Prostate gland (tissue), 2 donors: Measurements from ENCODE around the gene TRIO. TPM values are rescaled to one million over a fixed set of nuclear protein-coding genes. Genes with fewer than 3 reads are reported as not detected.

Experiments used
- DNase-seq: peaks from one replicate; pipeline ENCODE4 v3.0.0-alpha.2; 2019; ENCODE audit warnings: low spot score
- H3K27ac ChIP-seq, 2 donors: fragments of 200-600 bp; sonication (generic); 2 replicates each; pipeline ENCODE4 v1.5.1; 2017 to 2019
- H3K27me3 ChIP-seq: fragments of 200-600 bp; sonication (generic); replicated peaks from 2 replicates; pipeline ENCODE4 v1.5.1; 2019; ENCODE audit not compliant: insufficient read depth
- H3K36me3 ChIP-seq, 2 donors: fragments of 200-600 bp; sonication (generic); 1 replicate in 1 of 2; 2 replicates in 1 of 2; pipeline versions ENCODE4 v1.5.1 to v1.8.1; 2017 to 2019
- H3K4me1 ChIP-seq: fragments of 200-600 bp; sonication (generic); replicated peaks from 2 replicates; pipeline ENCODE4 v1.5.1; 2019
- H3K4me3 ChIP-seq, 2 donors: fragments of 200-600 bp; sonication (generic); 2 replicates each; pipeline ENCODE4 v1.5.1; 2017 to 2019
- H3K9me3 ChIP-seq: fragments of 200-600 bp; sonication (generic); 2 replicates; pipeline ENCODE4 v1.5.1; 2017
- POLR2A ChIP-seq: fragments of 450-650 bp; IDR thresholded peaks from one replicate; pipeline ENCODE4 v1.6.1; 2016; ENCODE audit warnings: antibody characterized with exemption, mild to moderate bottlenecking
- POLR2AphosphoS5 ChIP-seq: sonication (generic); formaldehyde crosslinking; IDR thresholded peaks from one replicate; pipeline ENCODE4 v1.6.1; 2017; ENCODE audit warnings: antibody characterized with exemption
- WGBS: methylation state at CpG from one replicate; pipeline ENCODE4 v1.1.5; 2018; 5-methylcytosine and 5-hydroxymethylcytosine counted together
- intact Hi-C: fragments of 100-400 bp; cut with DNase I; formaldehyde crosslinking; loops from one replicate; pipeline ENCODE4 v1.14.2; 2022
- total RNA-seq, 2 donors: library from RNA; depleted of rRNA; stranded (reverse); fragments of >200 nt; gene quantifications; one replicate each; pipeline ENCODE4 v1.1.0, GENCODE V29; 2016
- TF ChIP-seq, protein P1 (sequence below), 4 experiments: fragments of 200-600 bp in 2 of 4; fragments of 450-650 bp in 2 of 4; sonication (generic) in 2 of 4; IDR thresholded peaks; 1 replicate in 3 of 4; 2 replicates in 1 of 4; pipeline ENCODE4 v1.5.1; 2016 to 2019; ENCODE audit warnings: antibody characterized with exemption in 4 of 4, mild to moderate bottlenecking in 2 of 4, moderate library complexity in 2 of 4

TRIO gene
- total RNA-seq, 2 donors from 2014 or later, result 90.3 to 197 TPM

- DNase-seq, result no peak
- Histone ChIP-seq H3K36me3 (no peaks in the 10 kb centered on the region), H3K27me3 (no peaks in the 10 kb centered on the region), H3K27ac (no peak overlapping the region), H3K9me3 (no peaks in the 10 kb centered on the region), H3K4me1 (no peaks in the 10 kb centered on the region), H3K4me3 (no peak overlapping the region)
- TF ChIP-seq POLR2AphosphoS5 (no peak), POLR2A (no peak)
- TF ChIP-seq, protein P1, sequence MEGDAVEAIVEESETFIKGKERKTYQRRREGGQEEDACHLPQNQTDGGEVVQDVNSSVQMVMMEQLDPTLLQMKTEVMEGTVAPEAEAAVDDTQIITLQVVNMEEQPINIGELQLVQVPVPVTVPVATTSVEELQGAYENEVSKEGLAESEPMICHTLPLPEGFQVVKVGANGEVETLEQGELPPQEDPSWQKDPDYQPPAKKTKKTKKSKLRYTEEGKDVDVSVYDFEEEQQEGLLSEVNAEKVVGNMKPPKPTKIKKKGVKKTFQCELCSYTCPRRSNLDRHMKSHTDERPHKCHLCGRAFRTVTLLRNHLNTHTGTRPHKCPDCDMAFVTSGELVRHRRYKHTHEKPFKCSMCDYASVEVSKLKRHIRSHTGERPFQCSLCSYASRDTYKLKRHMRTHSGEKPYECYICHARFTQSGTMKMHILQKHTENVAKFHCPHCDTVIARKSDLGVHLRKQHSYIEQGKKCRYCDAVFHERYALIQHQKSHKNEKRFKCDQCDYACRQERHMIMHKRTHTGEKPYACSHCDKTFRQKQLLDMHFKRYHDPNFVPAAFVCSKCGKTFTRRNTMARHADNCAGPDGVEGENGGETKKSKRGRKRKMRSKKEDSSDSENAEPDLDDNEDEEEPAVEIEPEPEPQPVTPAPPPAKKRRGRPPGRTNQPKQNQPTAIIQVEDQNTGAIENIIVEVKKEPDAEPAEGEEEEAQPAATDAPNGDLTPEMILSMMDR (IDR thresholded peaks at IDR 0.05), result no peak
- WGBS, result 51% methylated on average over 2 of the region's 2 CpGs
- intact Hi-C loops, result loop anchor here (10.0 kb wide), 1 partner anchor 71 kb away; no protein-coding TSS in a partner anchor
Observed at GRCh38 chr5:14105718-14106410, 37.3 kb upstream of the TRIO start.

DNA sequence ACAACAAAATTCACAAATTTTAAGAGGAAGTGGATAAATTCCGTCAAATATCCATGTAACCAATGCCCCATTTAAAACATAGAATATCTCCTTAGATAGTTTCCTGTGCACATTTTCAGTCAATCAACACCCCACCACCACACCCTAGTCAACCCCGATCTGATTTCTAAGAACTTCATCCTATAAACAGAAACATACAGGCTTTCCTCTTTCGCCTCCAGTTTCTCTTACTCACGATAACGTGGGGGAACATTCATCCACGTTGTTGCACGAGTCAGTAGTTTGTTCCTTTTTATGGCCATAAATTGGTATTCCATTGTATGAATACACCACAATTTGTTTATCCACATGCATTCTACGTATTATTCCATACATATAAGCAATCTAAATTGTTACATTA is 35.6 kb upstream of the TRIO start:
- H3K4me3 ChIP-seq, result no peak overlapping the region
- H3K27me3 ChIP-seq, result no peaks in the 10 kb centered on the region
- TF ChIP-seq POLR2AphosphoS5 (no peak), POLR2A (no peak)
- TF ChIP-seq, protein P1 (IDR thresholded peaks at IDR 0.05), result no peak
- H3K4me1 ChIP-seq, result no peaks in the 10 kb centered on the region
- H3K9me3 ChIP-seq, result no peaks in the 10 kb centered on the region
- H3K36me3 ChIP-seq, result no peaks in the 10 kb centered on the region
- intact Hi-C loops, result loop anchor here (10.0 kb wide), 1 partner anchor 73 kb away; no protein-coding TSS in a partner anchor
- DNase-seq, result no peak
- 84% methylated on average over 8 of the region's 8 CpGs for WGBS
- no peak overlapping the region for H3K27ac ChIP-seq

- Histone ChIP-seq H3K4me3 (no peak overlapping the region), H3K4me1 (no peaks in the 10 kb centered on the region), H3K9me3 (no peaks in the 10 kb centered on the region), H3K27ac (no peak overlapping the region), H3K27me3 (no peaks in the 10 kb centered on the region), H3K36me3 (no peaks in the 10 kb centered on the region)
- 44% methylated on average over 21 of the region's 21 CpGs for WGBS
- peak; percentile 30 for DNase-seq
- intact Hi-C loops, result loop anchor here (10.0 kb wide), 1 partner anchor 74 kb away; no protein-coding TSS in a partner anchor
- TF ChIP-seq, protein P1 (IDR thresholded peaks at IDR 0.05), result peak in 3 of 4 experiments; percentile 29 to 52 (median 44)
- TF ChIP-seq POLR2AphosphoS5, result peak; percentile 5
- TF ChIP-seq POLR2A, result no peak
Observed at GRCh38 chr5:14108170-14108996, 34.8 kb upstream of the TRIO start.

DNA sequence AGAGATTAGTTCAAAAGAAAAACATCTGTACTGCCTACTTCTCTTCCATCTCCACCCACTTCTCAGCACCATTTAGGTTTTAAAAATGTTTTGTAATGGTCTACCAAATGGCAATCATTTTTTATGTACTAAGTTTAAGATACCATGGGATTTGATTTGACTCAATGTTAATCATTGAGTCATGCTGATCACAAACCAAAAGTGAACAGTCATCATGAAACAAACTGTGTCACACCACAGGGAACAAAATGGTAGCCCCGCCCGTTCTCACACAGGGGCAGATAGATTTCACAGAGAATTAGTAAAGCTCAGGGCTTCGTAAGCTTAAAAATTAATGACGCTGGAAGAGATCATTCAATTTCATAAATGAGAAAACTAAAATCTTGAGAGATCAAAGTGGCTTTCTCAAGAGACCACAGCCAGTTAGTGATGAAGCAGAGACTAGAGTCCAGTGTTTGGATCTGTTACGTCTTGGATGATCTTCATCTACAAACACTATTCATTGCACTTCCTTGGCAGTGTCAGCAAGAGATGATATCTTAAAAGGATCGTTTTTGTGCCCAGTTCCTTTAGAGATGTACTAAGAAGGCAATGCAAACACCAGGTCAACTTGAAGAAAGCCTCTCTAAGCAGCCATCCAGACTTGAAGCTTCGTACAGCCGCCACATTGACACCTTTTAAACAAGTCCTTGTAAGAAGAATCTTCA is 33.9 kb upstream of the TRIO start:
- TF ChIP-seq, protein P1 (IDR thresholded peaks at IDR 0.05), result no peak
- TF ChIP-seq POLR2AphosphoS5 (peak; percentile 46), POLR2A (no peak)
- no peaks in the 10 kb centered on the region for H3K9me3 ChIP-seq
- no peaks in the 10 kb centered on the region for H3K4me1 ChIP-seq
- H3K27ac ChIP-seq, result no peak overlapping the region
- DNase-seq, result no peak
- H3K4me3 ChIP-seq, result no peak overlapping the region
- H3K27me3 ChIP-seq, result no peaks in the 10 kb centered on the region
- intact Hi-C loops, result loop anchor here (10.0 kb wide), 1 partner anchor 74 kb away; no protein-coding TSS in a partner anchor
- no peaks in the 10 kb centered on the region for H3K36me3 ChIP-seq
- WGBS, result 52% methylated on average over 8 of the region's 8 CpGs
